Measurements from ENCODE around the gene ENPP5.
"Not testable (repeated sequence)": the region's sequence is repeated elsewhere in the genome, so short reads cannot be mapped to it uniquely, and the experiment has no call there.

DNA sequence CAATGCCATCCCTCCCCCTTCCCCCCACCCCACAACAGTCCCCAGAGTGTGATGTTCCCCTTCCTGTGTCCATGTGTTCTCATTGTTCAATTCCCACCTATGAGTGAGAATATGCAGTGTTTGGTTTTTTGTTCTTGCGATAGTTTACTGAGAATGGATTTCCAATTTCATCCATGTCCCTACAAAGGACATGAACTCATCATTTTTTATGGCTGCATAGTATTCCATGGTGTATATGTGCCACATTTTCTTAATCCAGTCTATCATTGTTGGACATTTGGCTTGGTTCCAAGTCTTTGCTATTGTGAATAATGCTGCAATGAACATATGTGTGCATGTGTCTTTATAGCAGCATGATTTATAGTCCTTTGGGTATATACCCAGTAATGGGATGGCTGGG, 39.5 kb downstream of the ENPP5 start:
- TF ChIP-seq, protein P1, sequence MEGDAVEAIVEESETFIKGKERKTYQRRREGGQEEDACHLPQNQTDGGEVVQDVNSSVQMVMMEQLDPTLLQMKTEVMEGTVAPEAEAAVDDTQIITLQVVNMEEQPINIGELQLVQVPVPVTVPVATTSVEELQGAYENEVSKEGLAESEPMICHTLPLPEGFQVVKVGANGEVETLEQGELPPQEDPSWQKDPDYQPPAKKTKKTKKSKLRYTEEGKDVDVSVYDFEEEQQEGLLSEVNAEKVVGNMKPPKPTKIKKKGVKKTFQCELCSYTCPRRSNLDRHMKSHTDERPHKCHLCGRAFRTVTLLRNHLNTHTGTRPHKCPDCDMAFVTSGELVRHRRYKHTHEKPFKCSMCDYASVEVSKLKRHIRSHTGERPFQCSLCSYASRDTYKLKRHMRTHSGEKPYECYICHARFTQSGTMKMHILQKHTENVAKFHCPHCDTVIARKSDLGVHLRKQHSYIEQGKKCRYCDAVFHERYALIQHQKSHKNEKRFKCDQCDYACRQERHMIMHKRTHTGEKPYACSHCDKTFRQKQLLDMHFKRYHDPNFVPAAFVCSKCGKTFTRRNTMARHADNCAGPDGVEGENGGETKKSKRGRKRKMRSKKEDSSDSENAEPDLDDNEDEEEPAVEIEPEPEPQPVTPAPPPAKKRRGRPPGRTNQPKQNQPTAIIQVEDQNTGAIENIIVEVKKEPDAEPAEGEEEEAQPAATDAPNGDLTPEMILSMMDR (IDR thresholded peaks at IDR 0.05) = not testable (repeated sequence)
- not testable (repeated sequence) for TF ChIP-seq POLR2A (IDR thresholded peaks at IDR 0.05)

All from body of pancreas (tissue), 4 donors.